ENCODE data around the gene MNT.
A peak's percentile ranks its signal among the peaks of the same experiment; 100 is the strongest.

The MNT gene

GRCh38 chr17:2421315-2422147, 20.7 kb upstream of the MNT start:
- no peak for TF ChIP-seq CTCF (IDR thresholded peaks at IDR 0.05)

GRCh38 chr17:2420176-2420575, 19.3 kb upstream of the MNT start:
- TF ChIP-seq CTCF (IDR thresholded peaks at IDR 0.05): no peak

- no peak for TF ChIP-seq CTCF (IDR thresholded peaks at IDR 0.05)
Measured at GRCh38 chr17:2419486-2419885, 18.6 kb upstream of the MNT start.

GRCh38 chr17:2418572-2418971, 17.7 kb upstream of the MNT start:
- no peak for TF ChIP-seq CTCF (IDR thresholded peaks at IDR 0.05)

GRCh38 chr17:2416010-2416734, 15.3 kb upstream of the MNT start:
- TF ChIP-seq CTCF (IDR thresholded peaks at IDR 0.05): peak; percentile 98

GRCh38 chr17:2415081-2415480, 14.2 kb upstream of the MNT start:
- TF ChIP-seq CTCF (IDR thresholded peaks at IDR 0.05): no peak

GRCh38 chr17:2414446-2415064, 13.7 kb upstream of the MNT start:
- TF ChIP-seq CTCF (IDR thresholded peaks at IDR 0.05): no peak

Measured in LNCAP (cell line).